HG02571 (cell line): Measurements from ENCODE around the gene OSBP2.

ENCODE experiments used
- ATAC-seq: cut with Tn5 transposase; IDR thresholded peaks from one replicate; pipeline ENCODE4 v1.9.1; 2021; ENCODE audit warnings: mild to moderate bottlenecking, moderate library complexity; ENCODE audit not compliant: unreplicated experiment

Gene OSBP2

GRCh38 chr22:30953206-30953605 is 258.5 kb downstream of the OSBP2 start:
- no peak for ATAC-seq

- ATAC-seq, result no peak
Measured at GRCh38 chr22:30955153-30955552, 260.5 kb downstream of the OSBP2 start.
